NB4 (cell line): ENCODE results near the gene CLEC16A.

ENCODE experiments used
- CTCF ChIP-seq: IDR thresholded peaks from one replicate; pipeline ENCODE4 v1.5.1; 2012; ENCODE audit warnings: low read depth, low read length
- MAX ChIP-seq: IDR thresholded peaks from 2 replicates; pipeline ENCODE4 v1.6.1; 2011; ENCODE audit warnings: low read depth, low read length
- MYC ChIP-seq: IDR thresholded peaks from 2 replicates; pipeline ENCODE4 v1.6.1; 2011; ENCODE audit warnings: low read depth, low read length
- POLR2A ChIP-seq: IDR thresholded peaks from 2 replicates; pipeline ENCODE4 v1.6.1; 2011; ENCODE audit warnings: mild to moderate bottlenecking; ENCODE audit not compliant: insufficient read length; ENCODE audit errors: extremely low read depth

- TF ChIP-seq CTCF, result no peak
- no peak for TF ChIP-seq POLR2A
- no peak for TF ChIP-seq MYC
- TF ChIP-seq MAX, result no peak
Observed at GRCh38 chr16:10993649-10994048, 49.3 kb downstream of the CLEC16A start.
